WI38 (cell line): ENCODE results near the gene PARP12.

Source experiments
- H3K4me3 ChIP-seq: 2 replicates; pipeline ENCODE4 v1.5.1; 2011; ENCODE audit warnings: low read depth, mild to moderate bottlenecking, control low read depth, low read length
- TF ChIP-seq, protein P1 (sequence below): IDR thresholded peaks from 2 replicates; pipeline ENCODE4 v1.5.1; 2012; ENCODE audit warnings: low read depth, mild to moderate bottlenecking, control low read depth, low read length

PARP12 gene

DNA sequence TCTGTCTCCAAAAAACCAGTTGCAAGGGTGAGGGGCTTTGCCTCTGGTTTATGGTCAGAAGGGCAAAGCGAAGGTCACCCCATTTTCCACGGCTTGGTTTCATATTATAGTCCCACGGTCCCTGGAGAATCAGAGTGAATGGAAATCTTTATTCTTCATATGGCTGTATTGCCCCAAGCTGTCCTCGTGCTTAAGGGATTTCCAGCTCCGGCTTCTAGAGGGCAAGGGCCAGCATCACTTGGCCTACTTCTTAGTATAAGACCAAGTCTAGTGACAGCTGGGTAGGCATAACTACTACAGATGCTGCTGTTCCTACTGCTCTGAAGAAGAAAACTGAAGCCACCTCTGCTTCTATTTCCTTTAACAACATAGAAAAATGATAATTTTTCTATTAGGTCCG is 63.2 kb downstream of the PARP12 start:
- TF ChIP-seq, protein P1, sequence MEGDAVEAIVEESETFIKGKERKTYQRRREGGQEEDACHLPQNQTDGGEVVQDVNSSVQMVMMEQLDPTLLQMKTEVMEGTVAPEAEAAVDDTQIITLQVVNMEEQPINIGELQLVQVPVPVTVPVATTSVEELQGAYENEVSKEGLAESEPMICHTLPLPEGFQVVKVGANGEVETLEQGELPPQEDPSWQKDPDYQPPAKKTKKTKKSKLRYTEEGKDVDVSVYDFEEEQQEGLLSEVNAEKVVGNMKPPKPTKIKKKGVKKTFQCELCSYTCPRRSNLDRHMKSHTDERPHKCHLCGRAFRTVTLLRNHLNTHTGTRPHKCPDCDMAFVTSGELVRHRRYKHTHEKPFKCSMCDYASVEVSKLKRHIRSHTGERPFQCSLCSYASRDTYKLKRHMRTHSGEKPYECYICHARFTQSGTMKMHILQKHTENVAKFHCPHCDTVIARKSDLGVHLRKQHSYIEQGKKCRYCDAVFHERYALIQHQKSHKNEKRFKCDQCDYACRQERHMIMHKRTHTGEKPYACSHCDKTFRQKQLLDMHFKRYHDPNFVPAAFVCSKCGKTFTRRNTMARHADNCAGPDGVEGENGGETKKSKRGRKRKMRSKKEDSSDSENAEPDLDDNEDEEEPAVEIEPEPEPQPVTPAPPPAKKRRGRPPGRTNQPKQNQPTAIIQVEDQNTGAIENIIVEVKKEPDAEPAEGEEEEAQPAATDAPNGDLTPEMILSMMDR: no peak
- H3K4me3 ChIP-seq: no peak overlapping the region

DNA sequence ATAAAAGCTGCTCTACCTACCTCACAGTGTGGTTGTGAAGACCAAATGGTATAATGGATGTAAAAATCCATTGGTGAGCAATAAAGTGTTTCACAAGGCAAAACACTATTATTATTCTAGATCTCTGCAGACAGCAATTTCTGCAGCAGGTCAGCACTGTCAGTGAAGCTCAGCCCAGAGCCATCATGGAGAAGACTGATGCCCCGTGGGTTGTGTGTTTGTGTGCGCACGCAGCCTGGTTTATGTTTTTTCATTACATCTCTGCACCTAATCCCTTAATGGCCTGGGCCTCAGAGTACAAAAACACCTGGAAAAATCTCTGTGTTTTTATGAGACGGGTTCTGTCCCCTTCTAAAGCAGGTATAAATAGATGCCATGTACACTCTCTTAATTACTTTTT is 64.2 kb downstream of the PARP12 start:
- TF ChIP-seq, protein P1: no peak
- H3K4me3 ChIP-seq: no peak overlapping the region

DNA sequence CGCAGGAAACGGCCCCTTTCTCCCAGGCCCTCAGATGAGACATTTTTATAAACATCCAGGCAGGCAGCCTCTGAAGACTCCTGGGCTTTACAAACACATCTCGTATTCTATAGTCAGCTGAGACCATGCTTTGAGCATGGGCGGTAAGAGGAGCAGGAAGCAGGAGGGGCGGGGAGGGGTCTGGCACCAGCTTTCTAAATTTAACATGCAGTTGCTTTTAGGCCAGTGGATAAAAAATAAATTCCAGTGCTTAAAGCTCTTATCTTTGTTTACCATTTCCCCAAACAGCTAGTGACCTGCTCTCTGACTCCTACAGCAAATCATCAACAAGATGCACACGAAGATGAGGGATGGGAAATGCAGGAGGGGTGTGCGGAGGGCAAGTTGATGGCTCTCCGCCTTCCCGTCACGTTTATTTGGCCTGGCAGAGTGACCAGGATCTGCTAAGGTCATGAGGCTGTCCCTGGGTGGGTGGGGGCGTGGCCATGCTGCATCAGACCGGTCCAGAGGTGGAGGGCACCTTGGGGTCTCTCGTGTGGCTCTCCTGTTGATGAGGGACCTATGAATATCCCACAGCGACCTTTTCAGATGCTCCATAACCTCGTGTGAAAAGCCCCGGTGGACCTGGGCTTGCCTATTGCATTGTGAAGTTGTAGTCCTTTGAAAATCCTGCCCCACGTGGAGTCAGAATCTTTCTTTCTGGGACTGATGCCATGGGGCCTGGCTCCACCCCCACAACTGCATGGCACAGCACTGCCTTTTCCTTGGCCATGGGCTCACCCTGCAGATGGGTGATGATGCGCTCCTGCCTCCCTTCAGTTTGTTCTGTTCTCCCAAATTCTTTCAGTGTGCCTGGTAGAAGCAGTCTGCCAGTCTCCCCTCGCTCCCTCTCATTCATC is 67.5 kb downstream of the PARP12 start:
- TF ChIP-seq, protein P1: no peak
- no peak overlapping the region for H3K4me3 ChIP-seq

DNA sequence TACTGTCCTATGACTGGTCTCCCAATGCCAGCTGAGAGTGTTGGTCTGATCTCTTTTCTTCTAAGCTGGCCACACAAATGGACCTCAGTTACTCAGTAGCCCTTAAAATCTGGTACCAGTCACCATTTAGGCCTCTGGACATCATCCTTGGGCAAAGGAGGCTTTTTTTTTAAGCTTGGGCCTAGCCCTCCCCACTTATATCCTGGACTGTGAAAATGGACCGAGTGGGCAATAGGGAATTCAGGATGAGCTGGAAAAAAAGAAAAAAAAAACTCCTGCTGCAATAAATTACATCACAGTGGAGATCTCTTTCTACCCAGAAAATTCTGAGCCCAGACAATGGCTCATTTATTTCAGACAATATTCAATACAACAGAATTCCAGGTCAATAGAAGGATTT is 68.4 kb downstream of the PARP12 start:
- no peak overlapping the region for H3K4me3 ChIP-seq
- TF ChIP-seq, protein P1: no peak

DNA sequence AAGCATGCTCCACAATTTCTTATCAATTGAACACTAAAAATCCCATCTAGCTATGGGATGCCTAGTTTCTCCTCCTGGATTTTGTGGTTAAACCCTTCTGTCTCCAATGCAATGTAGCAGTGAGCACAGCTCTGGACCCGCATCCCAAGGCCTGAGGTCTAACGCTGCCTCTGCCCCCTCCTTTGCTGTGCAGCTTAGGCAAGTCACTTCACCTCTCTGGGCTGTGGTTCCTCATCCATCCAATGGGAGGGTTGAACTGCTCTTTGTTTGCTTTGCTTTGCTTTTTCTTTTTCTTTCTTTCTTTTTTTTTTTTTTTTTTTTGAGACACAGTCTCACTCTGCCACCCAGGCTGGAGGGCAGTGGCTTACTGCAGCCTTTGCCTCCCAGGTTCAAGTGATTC is 69.2 kb downstream of the PARP12 start:
- no peak overlapping the region for H3K4me3 ChIP-seq
- TF ChIP-seq, protein P1: no peak

DNA sequence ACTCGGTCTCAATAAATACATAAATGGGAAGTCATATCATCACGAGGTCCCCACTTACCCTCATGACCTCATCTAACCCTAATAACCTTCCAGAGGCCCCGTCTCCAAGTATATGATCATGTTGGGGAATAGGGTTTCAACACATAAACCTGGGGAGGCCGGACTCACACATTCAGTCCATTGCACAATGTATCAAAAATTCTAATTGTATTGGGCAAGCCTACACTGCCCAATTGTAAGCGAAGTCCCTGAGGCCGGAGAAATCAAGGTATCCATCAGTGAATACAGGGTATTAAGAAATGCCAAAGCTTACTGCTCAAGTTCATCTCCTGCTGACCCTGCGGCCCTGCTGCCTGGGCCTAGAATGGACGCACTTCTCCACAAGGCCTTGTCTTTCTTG is 69.6 kb downstream of the PARP12 start:
- no peak overlapping the region for H3K4me3 ChIP-seq
- TF ChIP-seq, protein P1: no peak

DNA sequence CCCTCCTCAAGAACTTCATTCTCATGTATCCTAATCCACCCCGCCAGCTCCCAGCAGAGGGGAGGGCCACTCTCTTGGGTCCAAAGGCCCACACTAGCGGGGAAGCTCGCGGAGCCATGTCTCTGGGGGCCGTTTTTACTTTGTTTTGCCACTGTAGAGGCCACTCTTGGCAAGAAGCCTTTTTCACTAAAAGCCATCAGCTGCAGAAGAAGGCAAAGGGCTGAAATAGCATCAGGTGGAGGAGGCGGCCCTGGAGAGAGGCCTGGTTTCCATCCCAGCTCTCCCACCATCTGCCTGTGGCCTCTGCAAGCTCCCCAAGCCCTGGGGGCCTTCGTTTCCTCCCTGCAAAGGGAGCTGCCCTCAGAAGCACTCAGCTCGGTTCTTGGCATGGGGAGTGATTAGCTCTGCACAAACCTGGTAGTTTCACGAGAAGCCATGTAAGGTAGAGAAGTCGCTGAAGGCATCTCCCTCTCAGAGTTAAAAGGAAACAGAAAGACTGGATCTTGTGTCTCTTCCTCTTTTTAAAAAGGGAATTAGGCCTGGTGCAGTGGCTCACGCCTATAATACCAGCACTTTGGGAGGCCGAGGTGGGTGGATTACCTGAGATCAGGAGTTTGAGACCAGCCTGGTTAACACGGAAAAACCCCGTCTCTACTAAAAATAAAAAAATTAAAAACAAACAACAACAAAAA is 70.3 kb downstream of the PARP12 start:
- no peak overlapping the region for H3K4me3 ChIP-seq
- TF ChIP-seq, protein P1: no peak
